ENCODE measurements around the gene PDGFD. TPM values are rescaled to one million over a fixed set of nuclear protein-coding genes. Genes with fewer than 3 reads are reported as not detected.

PDGFD gene
- total RNA-seq, 2 donors from 2014 or later, result 2.3 to 4.8 TPM

DNA sequence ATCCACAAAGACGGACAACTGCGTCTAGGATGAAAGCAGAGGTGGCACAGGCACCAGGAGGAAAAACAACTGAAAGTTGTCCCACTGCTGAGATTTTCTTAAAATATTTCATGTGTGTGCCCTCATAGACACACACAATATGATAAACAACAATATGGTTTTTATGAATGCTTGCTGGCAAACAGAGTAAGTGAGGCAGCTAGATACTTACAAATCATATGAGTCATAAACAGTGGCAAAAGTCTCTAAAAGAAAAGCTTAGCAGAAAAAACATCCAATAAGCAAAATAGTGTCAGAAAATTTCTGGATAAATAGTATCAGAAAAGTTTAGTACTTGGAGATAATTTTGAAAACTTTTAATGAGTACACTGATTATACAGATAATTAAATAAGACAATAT is 228.7 kb downstream of the PDGFD start:
- peaks cover 1% of the 10 kb centered on the region for H3K4me1 ChIP-seq (ENCODE audit: control insufficient read depth, insufficient read depth, low read length)
- no peak overlapping the region for H3K27ac Mint-ChIP-seq

DNA sequence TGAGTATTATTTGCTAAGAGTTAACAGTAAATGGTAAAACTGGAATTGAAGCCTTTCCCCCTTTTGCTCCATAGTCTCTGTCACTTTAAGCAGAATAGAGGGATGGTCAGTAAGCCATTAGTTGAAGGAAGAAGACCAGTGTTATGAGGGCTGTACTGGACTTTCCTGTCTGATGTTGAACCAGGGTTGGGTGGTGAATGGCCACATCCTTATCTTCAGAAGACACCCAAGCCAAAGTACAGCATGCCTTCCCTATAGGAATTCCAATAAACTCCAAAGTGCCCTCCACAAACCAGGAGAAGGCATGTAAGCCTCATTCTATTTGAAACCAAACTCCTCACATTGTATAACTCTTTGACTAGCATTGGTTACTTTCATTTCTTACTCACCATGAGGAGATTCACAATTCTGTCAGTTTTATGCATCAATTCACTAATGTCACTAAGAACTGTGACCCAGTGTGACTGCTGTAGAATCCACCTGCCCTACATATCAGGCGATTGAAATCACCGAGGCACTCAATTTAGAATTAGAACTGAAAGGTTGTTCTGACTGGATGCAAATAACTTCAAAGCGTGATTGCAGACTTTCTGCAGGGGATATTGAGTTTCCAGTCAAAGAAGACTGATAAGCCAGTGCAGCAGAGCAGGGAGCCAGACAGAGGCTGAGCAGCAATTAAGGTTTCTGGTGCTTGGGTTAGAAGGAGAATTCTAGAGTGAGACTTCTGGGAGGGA is 234.6 kb downstream of the PDGFD start:
- H3K27ac ChIP-seq (ENCODE audit: low read depth, low read length), result no peak overlapping the region
- H3K9me3 ChIP-seq (ENCODE audit: control insufficient read depth, low read length), result no peaks in the 10 kb centered on the region
- H3K36me3 Mint-ChIP-seq (ENCODE audit: low read depth), result no peaks in the 10 kb centered on the region
- H3K9ac ChIP-seq (ENCODE audit: extremely low read depth, low read length, poor library complexity, severe bottlenecking), result no peak overlapping the region
- no peaks in the 10 kb centered on the region for H3K9me3 Mint-ChIP-seq
- H3K27me3 ChIP-seq (ENCODE audit: control insufficient read depth, insufficient read depth, low read length, poor library complexity, severe bottlenecking), result no peaks in the 10 kb centered on the region
- H3K4me3 Mint-ChIP-seq, result no peak overlapping the region
- peaks cover 6% of the 10 kb centered on the region for H3K4me1 ChIP-seq (ENCODE audit: control insufficient read depth, insufficient read depth, low read length)
- no peak overlapping the region for H3K4me3 ChIP-seq (ENCODE audit: low read length)
- H3K4me1 Mint-ChIP-seq, result peaks cover 2% of the 10 kb centered on the region
- no peaks in the 10 kb centered on the region for H3K27me3 Mint-ChIP-seq (ENCODE audit: insufficient read depth)
- no peak for TF ChIP-seq CTCF (conservative IDR thresholded peaks at IDR 0.05)
- H3K27ac Mint-ChIP-seq, result no peak overlapping the region
- WGBS, 2 experiments (ENCODE audit: insufficient coverage in 1 of 2, insufficient read length in 1 of 2), result 90 to 94% methylated on average over 3 of the region's 3 CpGs
- H3K36me3 ChIP-seq (ENCODE audit: control insufficient read depth, insufficient read depth, low read length), result no peaks in the 10 kb centered on the region
- DNase-seq, result no peak

More for the DNA sequence above, 228.7 kb downstream of the PDGFD start:
- no peak overlapping the region for H3K27ac ChIP-seq (ENCODE audit: low read depth, low read length)
- DNase-seq, result no peak
- Mint-ChIP-seq H3K27me3 (ENCODE audit: insufficient read depth) (no peaks in the 10 kb centered on the region), H3K4me3 (no peak overlapping the region), H3K9me3 (peaks cover 4% of the 10 kb centered on the region), H3K36me3 (ENCODE audit: low read depth) (peaks cover 2% of the 10 kb centered on the region), H3K4me1 (peaks cover 3% of the 10 kb centered on the region)
- WGBS, 2 experiments (ENCODE audit: insufficient coverage in 1 of 2, insufficient read length in 1 of 2), result 95% methylated on average over 2 of the region's 2 CpGs; no CpG with 5 or more reads in 1 of the 2 experiments
- H3K9me3 ChIP-seq (ENCODE audit: control insufficient read depth, low read length), result no peaks in the 10 kb centered on the region
- TF ChIP-seq CTCF (conservative IDR thresholded peaks at IDR 0.05), result no peak
- H3K27me3 ChIP-seq (ENCODE audit: control insufficient read depth, insufficient read depth, low read length, poor library complexity, severe bottlenecking), result no peaks in the 10 kb centered on the region
- no peaks in the 10 kb centered on the region for H3K36me3 ChIP-seq (ENCODE audit: control insufficient read depth, insufficient read depth, low read length)
- H3K9ac ChIP-seq (ENCODE audit: extremely low read depth, low read length, poor library complexity, severe bottlenecking), result no peak overlapping the region
- H3K4me3 ChIP-seq (ENCODE audit: low read length), result no peak overlapping the region

- peaks cover 6% of the 10 kb centered on the region for H3K4me1 ChIP-seq (ENCODE audit: control insufficient read depth, insufficient read depth, low read length)
These were observed 235.2 kb downstream of the PDGFD start for GRCh38 chr11:103928802-103929161.

More at GRCh38 chr11:103928802-103929161, 235.2 kb downstream of the PDGFD start:
- Histone ChIP-seq H3K4me3 (ENCODE audit: low read length) (no peak overlapping the region), H3K27me3 (ENCODE audit: control insufficient read depth, insufficient read depth, low read length, poor library complexity, severe bottlenecking) (no peaks in the 10 kb centered on the region), H3K36me3 (ENCODE audit: control insufficient read depth, insufficient read depth, low read length) (no peaks in the 10 kb centered on the region), H3K9ac (ENCODE audit: extremely low read depth, low read length, poor library complexity, severe bottlenecking) (no peak overlapping the region), H3K9me3 (ENCODE audit: control insufficient read depth, low read length) (no peaks in the 10 kb centered on the region), H3K27ac (ENCODE audit: low read depth, low read length) (no peak overlapping the region)
- no peaks in the 10 kb centered on the region for H3K36me3 Mint-ChIP-seq (ENCODE audit: low read depth)
- DNase-seq, result no peak
- 91 to 92% methylated on average over 2 to 5 of the region's 5 CpGs for WGBS, 2 experiments (ENCODE audit: insufficient coverage in 1 of 2, insufficient read length in 1 of 2)
- H3K4me3 Mint-ChIP-seq, result no peak overlapping the region
- H3K27ac Mint-ChIP-seq, result no peak overlapping the region
- no peak for TF ChIP-seq CTCF (conservative IDR thresholded peaks at IDR 0.05)
- peaks cover 7% of the 10 kb centered on the region for H3K4me1 Mint-ChIP-seq
- H3K9me3 Mint-ChIP-seq, result no peaks in the 10 kb centered on the region
- no peaks in the 10 kb centered on the region for H3K27me3 Mint-ChIP-seq (ENCODE audit: insufficient read depth)
